ENCODE measurements around the gene IRF2BP2.

Gene IRF2BP2

GRCh38 chr1:234610666-234611224, 767 bp upstream of the IRF2BP2 start:
- peak; percentile 67 for DNase-seq (ENCODE audit: low read depth)
- TF ChIP-seq CTCF (IDR thresholded peaks at IDR 0.05; ENCODE audit: low read depth, low read length, missing control alignments): no peak

DNA sequence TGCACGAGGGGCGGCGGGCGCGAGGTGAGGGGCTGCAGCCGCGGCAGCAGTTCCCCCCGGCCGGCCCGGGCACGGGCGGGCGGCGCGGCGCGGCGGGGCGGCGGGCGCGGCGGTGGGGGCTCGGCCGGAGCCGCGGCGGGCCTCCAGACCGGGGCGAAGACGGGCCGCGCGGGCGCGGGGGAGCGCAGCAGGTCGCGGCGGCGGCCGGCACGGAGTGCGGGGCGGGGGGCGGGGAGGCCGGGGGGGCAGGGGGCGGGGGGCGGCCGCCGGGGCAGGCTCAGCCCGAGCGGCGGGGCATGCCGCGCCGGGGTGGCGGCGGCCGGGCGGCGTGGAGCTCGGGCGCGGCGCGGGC, 311 bp downstream of the IRF2BP2 start:
- peak overlapping the region; percentile 87; the same call in 1 of the 2 replicates for H3K4me3 ChIP-seq (ENCODE audit: low read depth, low read length)
- no peak for DNase-seq (ENCODE audit: low read depth)
- TF ChIP-seq CTCF (IDR thresholded peaks at IDR 0.05; ENCODE audit: low read depth, low read length, missing control alignments): no peak

More at GRCh38 chr1:234610666-234611224, 767 bp upstream of the IRF2BP2 start:
- peak overlapping the region; percentile 71 for H3K4me3 ChIP-seq (ENCODE audit: low read depth, low read length)

- no peak for DNase-seq (ENCODE audit: low read depth)
- no peak for TF ChIP-seq CTCF (IDR thresholded peaks at IDR 0.05; ENCODE audit: low read depth, low read length, missing control alignments)
- peak overlapping the region; percentile 87 for H3K4me3 ChIP-seq (ENCODE audit: low read depth, low read length)
These were observed 877 bp downstream of the IRF2BP2 start for GRCh38 chr1:234608911-234609690.

- DNase-seq (ENCODE audit: low read depth): peak; percentile 81
- peak; percentile 23 for TF ChIP-seq CTCF (IDR thresholded peaks at IDR 0.05; ENCODE audit: low read depth, low read length, missing control alignments)
- H3K4me3 ChIP-seq (ENCODE audit: low read depth, low read length): peak overlapping the region; percentile 87
These were observed 1.7 kb downstream of the IRF2BP2 start for GRCh38 chr1:234608025-234608910.

DNA sequence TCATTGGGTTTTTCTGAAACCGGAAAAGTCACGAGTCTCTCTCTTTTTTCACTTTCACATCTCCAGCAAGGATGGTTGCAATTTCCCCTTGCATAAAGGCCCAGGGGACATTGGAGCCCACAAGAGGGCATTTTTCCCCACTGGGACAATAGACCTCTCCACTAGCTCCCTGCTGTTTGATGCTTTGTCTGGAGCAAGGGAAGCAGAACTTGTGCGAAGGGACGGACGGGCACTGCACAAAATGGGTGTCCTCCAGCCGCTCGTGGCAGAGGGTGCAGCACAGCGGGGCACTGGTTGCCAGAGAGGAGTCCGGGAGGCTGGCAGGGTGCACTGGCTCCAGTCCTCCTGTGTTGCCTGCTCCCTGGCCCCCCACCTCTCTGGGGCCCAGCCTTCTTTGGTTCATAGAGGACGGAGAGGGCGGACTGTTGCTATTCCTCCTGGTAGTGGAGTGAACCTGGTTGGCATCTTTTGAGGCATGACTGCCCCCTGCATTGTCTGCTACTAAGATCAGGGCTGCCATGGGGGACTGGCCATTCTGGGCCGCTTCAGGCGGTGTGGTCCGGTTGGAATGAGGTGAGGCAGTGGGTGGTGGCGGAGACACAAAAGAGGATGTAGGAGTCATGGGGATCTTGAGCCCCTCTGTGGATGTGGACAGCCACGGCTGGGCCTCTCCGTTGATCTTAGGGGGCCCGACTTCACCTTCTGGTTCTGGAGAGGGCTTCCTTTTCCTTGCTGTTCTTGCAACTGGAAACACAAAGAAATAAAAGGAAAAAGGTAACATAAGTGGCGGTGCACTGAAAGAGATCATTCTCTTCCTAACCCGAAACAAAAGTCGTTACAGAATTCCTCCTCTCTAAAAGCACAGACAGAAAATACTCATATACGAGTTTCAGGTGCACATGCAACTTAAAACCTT, 2.6 kb downstream of the IRF2BP2 start:
- peak overlapping the region; percentile 87 for H3K4me3 ChIP-seq (ENCODE audit: low read depth, low read length)
- no peak for TF ChIP-seq CTCF (IDR thresholded peaks at IDR 0.05; ENCODE audit: low read depth, low read length, missing control alignments)
- DNase-seq (ENCODE audit: low read depth): no peak

DNA sequence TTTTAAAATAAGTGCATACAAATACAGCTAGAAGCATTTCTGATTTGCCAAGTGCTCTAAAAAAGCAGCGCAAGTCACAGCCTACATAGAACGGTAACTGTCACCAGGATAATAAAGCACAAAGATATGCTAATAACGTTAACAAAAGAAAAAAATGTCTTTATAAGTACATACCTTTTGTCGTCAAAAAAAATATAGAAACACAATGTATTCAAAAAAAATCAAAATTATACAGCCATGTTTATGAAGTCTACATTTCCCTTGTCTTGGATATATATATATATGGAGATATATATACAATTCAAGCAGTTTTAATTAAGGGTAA, 3.2 kb downstream of the IRF2BP2 start:
- no peak for DNase-seq (ENCODE audit: low read depth)
- peak overlapping the region; percentile 87 for H3K4me3 ChIP-seq (ENCODE audit: low read depth, low read length)
- no peak for TF ChIP-seq CTCF (IDR thresholded peaks at IDR 0.05; ENCODE audit: low read depth, low read length, missing control alignments)
